ENCODE results near the gene RILP.
A peak's percentile ranks its signal among the peaks of the same experiment; 100 is the strongest.

The RILP gene

DNA sequence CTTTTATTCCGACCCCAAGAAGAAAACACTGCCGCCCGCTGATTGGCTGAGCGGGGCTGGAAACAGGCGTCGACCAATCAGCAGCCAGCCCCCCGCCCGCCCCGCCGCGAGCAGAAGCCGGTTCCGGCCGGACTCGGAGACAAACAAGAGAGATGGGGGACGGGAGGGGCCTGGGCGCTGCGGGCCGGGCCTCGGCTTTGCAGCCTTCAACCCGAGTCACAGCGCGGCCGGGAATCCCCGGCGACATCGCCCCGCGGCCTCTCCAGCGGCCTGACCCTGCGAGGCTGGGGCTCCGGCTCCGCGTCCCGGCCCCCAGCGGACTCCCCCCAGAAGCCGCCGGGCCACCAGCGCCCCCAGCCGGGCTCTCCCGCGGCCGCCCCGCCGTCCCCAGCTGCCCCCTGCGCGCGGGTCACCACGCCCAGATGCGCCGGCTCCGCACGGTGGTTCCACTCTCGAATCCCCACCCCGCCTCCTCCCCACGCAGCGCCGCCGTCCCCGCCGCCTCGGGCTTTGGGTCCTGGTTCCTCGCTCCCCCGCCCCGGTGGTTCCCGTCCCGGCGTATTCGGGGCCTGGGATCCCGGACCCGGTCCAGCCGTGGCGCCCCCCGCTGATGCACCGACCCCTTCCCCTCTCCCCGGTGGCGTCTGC, 20.7 kb downstream of the RILP start:
- peak; percentile 39 for FAIRE-seq

DNA sequence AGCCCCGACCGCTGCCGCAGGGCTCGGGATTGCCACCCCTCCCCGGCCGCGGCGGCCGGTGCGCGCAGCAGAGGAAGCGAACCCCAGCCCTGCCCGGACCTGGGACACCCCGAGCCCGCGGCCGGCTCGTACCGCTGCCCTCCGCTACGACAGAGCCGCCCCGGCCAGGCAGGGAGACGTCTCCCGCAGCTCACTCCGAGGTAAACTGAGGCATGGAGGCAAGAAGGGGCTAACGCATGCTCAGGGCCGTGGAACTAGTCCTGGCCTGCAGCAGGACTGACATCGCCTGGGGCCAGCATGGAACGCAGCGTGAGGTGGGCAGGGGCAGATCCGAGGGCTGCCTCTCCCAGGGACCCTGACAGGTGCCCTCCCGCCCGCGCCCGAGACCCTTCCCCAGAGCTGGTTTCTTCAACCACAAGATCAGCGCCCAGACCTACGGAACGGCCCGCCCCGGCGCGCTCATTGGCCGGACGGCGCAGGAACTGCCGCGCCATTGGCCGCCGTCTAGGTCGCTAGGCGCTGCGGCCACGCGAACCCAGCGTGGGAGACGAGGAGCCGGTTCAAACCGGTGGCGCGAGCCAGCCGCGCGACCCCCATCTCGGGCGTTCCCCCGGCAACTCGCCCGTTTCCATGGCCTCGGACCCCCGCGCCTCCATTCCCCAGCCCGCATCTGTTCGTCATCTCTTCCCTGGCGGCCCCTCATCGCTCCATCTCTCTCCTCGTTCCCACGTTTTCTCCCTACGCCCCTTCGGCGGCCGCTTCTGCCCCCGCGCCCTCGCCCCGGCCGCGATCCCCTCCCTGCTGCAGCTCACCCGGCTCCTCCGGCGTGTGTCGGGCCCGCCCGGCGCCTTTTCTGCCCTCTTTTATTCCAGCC, 21.4 kb downstream of the RILP start, which contains the start of gene SLC43A2:
Gene SLC43A2, minus strand, starts transcription at position 853 of the 874 bp plus-strand sequence. CDS start 960 bp downstream, outside the sequence.
- no peak for FAIRE-seq

DNA sequence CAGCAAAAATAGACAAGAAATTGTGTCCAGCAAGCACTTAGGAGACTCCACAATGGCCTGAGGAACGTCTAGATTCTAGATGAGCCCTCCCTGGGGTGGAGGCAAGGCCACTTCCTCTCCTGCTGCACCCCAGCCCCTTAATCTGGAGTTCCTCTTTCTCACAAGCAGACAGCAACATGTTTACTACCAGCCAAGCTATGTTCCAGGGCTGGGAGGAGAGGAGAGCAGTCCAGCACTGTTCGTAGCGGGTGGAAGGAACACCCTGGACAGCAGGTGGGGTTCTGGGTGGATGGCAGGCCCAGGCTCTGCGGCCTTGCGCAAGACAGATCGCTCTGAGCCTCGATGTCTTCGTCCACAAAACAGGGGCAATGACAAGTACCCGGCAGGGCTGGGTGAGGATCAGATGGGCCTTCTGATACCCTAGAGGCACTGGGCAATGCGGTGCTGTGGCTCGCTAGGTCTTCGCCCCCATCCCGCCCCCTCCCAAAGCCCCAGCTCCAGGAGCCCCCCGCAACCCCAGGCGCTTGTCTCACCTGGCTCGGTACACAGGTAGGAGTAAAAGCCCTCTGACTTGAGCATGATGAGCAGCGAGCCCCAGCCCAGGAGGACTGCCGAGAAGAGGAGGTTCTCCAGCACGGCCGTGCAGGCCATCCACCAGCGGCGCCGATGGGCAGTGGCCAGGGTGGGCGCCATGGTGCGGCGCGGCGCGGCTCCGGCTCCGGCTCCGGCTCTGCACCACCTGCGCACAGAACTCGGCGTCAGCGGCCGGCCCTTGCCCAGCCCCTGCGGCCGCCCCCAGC, 22.3 kb downstream of the RILP start:
- FAIRE-seq = no peak

DNA sequence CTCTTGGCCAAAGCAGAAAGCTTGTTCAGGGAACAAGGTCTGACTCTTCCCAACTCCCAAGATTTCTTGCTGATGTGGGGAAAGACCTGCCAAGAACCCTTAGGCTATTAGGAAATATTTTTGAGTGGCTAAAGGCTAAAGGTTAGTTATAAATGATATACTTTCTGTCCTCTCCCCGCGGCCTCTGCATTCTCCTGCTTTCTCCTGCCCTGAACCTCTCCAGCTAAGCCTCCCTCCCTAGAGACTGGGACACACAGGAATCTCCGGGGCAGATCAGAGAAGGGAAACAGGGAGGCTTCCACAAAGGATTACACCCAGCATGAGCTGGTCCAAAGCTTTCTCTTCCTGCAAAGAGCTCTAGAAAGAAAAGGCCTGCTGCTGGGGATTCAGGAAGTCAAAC, 23.3 kb downstream of the RILP start:
- FAIRE-seq = no peak

DNA sequence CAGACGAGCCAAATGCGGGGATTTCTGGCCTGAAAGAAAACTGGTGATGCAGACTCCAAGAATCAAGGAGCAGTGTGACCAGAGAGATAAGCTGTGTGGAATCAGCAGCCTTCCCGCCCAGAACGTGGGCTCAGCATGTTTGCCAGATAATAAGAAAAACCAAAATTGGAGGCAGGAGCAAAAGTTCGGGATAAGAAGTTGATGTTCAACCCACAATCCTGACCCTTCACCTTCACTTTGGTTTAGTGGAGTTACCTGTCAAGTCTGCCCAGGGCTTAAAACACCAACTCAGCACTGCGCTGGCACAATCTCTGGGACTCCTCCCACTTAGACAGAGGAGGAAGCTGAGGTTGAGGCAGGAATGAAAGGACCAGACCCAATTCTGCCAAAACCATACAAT, 24.1 kb downstream of the RILP start:
- no peak for FAIRE-seq

DNA sequence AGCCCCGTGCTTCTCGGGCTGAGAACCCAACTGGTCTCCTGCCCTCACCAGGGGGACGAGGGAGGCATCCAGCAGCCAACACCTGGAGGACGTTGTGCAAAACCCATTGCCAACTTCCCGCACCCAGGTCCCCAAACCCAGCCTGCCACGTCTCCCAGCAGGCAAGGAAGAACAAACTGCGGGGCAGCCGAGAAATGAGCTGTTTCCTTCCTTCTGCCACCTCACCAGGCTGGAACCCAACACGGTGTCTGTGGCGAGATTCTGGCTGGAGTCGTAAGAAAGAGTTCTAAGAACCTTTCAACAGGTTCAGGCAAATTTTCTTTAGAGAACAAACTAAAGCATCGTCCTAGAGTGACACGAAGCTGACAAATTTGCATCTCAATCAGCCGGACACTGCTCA, 24.6 kb downstream of the RILP start:
- no peak for FAIRE-seq

DNA sequence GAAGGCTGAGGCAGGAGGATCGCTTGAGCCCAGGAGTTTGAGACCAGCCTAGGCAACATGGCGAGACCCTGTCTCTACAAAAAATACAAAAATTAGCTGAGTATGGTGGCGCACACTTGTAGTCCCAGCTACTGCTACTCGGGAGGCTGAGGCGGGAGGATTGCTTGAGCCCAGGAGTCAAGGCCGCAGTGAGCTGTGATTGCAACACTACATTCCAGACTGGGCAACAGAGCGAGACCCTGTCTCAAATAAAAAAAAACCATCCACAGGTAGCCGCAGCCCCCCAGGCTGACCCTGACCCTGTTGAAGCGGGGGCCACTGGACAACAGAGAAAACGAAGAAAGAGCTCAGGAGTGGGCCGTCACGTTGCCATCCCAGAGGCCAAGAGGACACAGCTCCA, 25.0 kb downstream of the RILP start:
- no peak for FAIRE-seq

DNA sequence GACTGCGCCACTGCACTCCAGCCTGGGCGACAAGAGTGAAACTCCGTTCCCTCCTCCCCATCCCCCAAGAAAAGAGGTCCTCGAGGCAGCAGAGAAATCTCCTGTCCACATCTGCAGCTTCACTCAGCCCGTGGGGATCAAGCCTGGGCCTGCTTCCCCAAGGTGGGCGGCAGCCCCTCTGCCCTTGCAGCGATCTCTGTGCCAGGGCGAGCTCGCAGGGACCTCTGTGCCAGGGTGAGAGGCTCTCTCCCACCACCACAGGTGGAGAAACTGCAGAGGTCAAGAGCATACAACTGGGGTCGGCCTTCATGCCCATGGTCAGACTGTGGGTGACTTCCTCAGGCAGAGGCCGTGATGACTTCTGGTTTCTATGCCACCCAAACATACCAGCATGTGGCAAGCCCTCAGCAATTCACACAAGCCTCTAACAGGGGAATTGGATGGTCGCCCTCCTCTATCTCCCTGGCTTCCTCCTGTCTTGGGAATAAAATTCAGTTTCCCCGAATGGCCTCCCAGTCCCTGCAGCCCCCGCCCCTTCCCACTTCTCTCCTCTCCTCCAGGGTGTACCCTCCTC, 26.5 kb downstream of the RILP start:
- no peak for FAIRE-seq

DNA sequence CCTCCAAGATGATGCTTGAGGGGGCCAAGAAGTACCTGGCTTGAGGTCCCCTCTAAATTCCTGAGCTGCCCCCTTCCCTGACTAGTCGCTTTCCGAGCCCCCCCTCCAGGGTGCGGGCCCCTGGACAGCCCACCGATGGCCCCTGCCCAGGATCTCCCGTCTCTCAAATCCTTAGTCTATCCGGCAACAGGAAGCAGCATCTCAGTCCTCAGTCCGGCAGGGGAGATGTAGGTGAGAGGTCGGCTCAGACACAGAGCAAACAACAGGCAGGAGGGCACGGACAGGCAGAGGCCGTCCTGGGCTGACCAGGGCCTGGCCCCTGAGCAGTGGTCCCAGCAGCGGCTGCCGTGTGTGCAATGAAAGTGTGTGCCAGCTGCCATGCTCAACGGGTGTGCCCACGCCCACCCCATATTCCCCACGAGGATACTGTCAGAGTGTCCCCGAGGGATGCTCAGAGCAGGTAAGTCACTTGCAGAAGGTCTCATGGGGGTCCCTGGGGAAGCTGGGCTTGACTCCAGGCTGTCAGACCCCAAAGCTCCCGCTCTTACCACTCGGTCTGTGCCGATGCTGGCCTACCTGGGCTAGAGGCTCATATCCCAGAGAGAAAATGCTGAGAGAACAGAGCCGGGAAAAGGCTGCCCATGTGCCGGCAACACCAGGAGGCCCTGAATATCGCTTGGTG, 28.3 kb downstream of the RILP start:
- FAIRE-seq = no peak

DNA sequence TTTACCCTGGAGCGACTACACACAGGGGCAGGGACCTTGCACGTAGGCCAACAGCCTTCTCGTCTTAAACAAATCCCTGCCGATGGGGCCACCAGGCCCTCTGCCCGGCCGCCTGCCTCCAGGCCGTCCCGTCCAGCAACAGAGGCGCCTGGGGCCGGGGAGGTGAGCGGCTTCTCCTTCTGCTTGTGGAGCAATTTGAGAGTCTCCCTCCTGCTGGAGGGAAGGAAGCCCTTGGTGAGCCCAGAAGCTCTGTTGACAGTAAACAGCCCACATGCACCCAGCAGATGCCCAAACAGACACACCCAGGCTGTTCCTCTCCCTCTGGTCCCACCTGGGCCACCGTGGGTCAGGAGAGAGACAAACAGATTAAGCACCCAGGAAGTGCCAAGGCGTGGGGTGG, 29.2 kb downstream of the RILP start:
- FAIRE-seq = no peak

DNA sequence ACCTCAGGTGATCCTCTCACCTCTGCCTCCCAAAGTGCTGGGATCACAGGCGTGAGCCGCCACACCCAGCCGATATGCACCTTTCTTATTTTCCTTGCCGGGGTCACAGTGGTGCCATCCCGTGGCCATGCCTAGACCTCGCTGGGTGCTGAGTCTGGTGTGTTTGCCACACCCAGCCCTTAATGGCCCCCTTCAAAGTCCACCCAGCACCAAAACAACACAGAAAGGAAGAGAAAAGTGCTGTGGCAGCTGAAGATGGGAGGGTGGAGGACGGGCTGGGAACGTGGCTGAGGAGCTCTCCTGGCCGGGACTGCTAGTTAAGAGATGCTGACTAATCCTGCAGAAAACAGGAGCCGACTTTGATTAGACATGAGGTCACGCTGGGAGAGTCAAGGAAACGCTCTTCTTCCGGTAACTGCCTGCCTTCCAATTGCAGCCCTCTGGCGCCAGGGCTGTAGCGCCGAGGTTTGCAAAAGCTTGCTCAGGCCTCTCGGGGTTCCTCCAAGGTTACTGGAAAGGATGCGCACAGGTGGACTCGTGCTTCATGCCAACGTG, 32.0 kb downstream of the RILP start:
- no peak for FAIRE-seq

DNA sequence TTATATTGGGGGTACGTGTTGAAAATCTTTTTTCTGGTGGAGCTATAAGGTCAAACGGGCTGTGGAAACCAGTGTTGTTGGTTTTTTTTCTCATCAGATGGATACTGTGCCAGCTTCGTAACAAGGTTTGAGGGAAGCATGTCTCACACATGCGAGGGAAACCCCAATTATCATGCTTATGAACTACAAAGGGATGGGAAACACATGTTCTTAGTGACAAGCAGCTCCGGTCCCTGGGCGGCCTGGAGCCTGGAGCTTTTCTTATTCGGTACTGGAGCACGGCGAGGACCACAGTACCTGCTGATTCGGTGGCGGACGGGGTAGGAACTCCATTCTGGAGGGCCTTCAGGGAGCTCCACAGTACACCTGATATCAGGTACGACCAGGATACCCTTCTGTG, 33.6 kb downstream of the RILP start:
- FAIRE-seq = no peak

DNA sequence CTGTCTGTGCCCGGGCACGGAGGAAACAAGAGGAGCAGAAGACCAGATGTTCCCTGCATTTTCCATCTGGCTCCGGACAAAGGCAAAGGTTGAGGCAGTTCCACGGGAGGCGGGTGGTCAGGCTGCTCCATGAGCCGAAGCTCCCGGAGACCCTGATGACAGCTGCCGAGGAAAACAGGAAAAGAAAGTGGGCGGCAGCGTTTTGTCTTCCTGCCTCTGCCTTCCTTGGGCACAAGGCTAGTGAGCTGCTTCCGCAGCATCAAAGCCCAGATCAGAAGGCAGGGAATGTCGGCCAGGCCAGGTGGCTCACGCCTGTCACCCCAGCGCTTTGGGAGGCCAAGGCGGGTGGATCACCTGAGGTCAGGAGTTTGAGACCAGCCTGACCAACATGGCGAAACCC, 37.3 kb downstream of the RILP start:
- FAIRE-seq = no peak

DNA sequence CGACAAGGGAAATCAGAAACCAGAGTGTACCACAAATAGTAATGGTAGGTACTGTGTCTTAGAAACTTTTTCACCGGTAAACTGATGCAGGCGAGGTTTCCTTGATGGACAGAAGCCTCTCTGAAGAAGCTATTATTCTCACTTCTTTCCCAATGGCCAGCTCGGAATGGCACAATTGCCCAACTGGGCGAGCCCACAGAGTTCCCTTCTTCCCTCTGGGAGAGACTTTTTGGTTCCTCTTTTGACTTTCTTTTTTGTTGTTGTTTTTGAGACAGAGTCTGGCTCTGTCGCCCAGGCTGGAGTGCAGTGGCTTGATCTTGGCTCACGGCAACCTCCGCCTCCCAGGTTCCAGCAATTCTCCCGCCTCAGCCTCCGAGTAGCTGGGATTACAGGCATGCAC, 38.0 kb downstream of the RILP start:
- FAIRE-seq = no peak

DNA sequence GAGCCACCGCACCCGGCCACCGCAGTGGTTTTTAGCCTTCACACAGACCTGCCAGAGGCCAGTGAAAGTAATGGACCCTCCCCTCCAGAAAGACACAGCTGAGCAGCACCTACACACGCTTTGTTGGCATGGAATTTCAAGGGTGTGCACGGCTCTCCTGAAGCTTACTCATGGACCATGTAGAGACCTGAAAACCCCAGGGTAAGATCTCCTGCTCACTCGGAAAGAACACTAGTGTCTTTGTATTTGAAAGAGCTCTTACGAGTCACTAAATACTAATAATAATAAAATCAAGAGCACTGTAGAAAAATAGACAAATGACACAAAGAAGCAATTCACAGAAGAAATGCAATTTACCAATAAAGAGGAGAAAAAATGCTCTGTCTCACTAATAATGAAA, 41.0 kb downstream of the RILP start:
- FAIRE-seq = no peak

DNA sequence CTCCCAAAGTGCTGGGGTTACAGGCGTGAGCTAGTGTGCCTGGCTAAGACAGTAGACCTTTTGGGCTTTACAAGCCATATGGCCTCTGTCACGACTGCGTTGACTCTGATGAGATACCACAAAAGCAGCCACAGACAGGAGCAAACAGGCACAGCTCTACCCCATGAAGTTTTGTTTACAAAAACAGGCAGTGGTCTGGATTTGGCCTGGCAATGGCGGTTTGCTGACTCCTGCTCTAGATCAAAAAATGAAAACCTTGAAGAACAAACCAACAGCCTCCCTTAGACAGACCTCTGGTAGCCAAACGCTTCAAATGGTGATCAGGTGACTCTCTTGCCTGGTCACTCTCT, 41.7 kb downstream of the RILP start:
- FAIRE-seq = no peak

DNA sequence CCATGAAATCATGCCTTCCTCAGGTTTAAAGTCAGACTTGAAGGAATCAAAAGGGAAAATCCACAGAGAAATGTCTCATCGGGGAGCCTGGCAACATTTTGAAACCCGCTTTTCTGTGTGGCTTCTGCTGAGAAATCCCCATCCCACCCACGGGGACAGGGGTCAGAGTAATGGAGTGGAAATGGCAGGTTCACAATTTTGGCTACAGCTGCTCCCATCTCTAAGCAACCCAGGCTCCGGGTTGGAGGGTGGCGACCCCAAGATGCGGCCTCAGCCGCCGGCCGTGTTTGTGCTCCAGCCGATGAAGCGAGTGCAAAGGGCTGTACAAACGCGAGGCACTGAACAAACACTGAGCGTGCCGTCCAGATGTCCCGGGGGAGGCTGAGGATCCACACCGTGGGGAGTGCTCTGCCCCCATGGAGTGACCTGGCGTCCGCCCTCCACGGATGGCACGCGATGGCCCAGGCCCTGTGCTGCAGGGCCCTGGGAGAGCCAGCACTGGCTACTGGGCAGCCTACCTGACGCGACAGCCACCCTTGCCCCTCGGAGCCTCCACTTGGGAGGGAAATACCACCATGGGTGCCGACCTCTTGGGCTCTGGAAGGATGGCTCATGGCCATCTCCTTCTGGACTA, 43.2 kb downstream of the RILP start:
- no peak for FAIRE-seq

DNA sequence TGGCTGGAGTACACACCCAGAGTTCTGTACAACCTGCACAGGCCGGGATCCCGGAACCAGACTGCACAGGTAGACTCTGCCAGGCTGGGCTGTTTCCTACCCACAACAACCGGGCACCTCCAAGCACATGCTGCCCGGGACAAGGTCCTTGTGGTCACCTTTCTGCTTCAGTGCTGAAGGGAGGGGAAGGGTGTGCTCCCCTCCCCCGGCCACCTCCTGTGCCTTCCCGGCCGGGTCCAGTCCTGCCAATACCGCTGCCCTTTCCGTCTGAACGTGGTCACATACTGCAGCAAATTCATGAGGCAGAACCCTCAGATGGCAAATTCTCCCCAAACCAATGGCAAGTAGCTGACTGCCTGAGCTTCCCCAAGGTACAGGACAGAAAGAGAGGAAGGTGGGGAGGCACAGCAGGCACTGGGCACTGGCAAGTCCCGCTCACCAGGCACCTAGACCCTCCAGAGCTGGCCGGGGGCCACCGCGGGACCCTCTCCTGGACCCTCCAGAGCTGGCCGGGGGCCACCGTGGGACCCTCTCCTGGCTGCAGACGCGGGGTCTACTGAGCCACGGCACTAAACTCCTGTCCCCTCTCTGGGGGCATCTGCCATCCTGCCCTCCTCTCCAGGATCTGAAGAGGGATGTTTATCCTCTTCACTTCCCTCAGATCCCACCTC, 43.9 kb downstream of the RILP start:
- FAIRE-seq = no peak

DNA sequence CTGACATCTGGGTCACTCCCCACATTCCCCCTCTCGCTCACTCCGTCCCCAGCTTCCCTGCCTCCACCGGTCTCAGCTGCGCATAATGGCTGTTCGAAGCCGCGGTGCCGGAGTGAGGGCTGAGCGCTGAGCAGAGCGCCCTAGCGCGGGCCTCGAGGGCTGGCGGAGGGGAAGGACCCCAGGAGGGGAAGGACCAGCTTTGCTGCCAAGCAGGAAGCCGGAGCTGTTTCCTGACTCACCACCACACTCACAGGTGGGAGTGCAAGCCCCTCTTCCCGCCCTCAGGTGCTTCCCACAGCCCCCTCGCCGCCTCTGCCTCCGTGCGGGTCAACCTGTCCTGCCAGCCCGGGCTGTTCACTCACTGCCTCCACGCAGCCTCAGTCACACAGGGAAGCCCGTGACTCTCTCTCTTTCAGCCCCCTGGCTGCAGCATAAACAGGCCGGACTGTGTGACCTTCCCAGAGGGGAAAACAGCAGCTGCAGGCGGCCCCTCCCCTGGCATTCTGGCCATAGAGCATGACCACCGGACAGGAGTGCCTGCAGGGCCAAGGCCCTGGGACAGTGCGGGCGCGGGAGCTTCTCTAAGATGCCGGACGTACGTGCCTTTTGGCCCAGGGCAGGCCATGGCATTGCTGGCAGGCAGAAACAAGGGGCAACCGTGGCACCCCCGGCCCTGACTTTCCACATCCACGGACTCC, 44.7 kb downstream of the RILP start:
- no peak for FAIRE-seq

DNA sequence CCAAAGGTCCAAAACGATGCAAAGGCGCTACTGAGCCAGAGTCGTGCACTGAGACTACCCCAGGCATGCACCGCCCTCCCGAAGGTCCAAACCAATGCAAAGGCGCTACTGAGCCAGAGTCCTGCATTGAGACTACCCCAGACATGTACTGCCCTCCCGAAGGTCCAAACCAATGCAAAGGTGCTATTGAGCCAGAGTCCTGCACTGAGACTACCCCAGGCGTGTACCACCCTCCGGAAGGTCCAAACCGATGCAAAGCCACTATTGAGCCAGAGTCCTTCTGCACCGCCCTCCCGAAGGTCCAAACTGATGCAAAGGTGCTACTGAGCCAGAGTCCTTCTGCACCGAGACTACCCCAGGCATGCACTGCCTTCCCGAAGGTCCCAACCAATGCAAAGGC, 48.1 kb downstream of the RILP start:
- no peak for FAIRE-seq
